Measurements from ENCODE around the gene SYT12.
"Not testable (repeated sequence)": the region's sequence is repeated elsewhere in the genome, so short reads cannot be mapped to it uniquely, and the experiment has no call there.

The SYT12 gene

GRCh38 chr11:67022961-67023956, at the start of gene SYT12:
Gene SYT12 (plus strand): TSS chr11:67023134. CDS start chr11:67030145, 7,011 bp downstream.
- peak in 1 of 2 donors; percentile 16 for DNase-seq

- DNase-seq, result no peak
Measured at GRCh38 chr11:66973956-66974580, 48.9 kb upstream of the SYT12 start.

- DNase-seq, result no peak
Measured at GRCh38 chr11:66974724-66975404, 48.1 kb upstream of the SYT12 start, which contains the start of gene C11orf86. Gene C11orf86 (plus strand): TSS chr11:66975304. CDS start chr11:66975363, 59 bp downstream.

- no peak for DNase-seq
Measured at GRCh38 chr11:66975405-66976027, 47.4 kb upstream of the SYT12 start.

- no peak for DNase-seq
Measured at GRCh38 chr11:66976028-66976467, 46.9 kb upstream of the SYT12 start.

GRCh38 chr11:66976925-66977324, 46.0 kb upstream of the SYT12 start:
- no peak for DNase-seq

GRCh38 chr11:66978229-66978628, 44.7 kb upstream of the SYT12 start:
- DNase-seq, result no peak

GRCh38 chr11:66978717-66979116, 44.2 kb upstream of the SYT12 start:
- DNase-seq, result no peak

- DNase-seq, result no peak
Measured at GRCh38 chr11:66979336-66979980, 43.5 kb upstream of the SYT12 start.

- no peak for DNase-seq
Measured at GRCh38 chr11:66981976-66982578, 40.9 kb upstream of the SYT12 start.

- no peak for DNase-seq
Measured at GRCh38 chr11:66983275-66983924, 39.5 kb upstream of the SYT12 start.

GRCh38 chr11:66985508-66986177, 37.3 kb upstream of the SYT12 start:
- DNase-seq, result no peak

- no peak for DNase-seq
Measured at GRCh38 chr11:66986178-66986545, 36.8 kb upstream of the SYT12 start.

- DNase-seq, result no peak
Measured at GRCh38 chr11:66987158-66987620, 35.7 kb upstream of the SYT12 start.

- DNase-seq, result no peak
Measured at GRCh38 chr11:66987924-66988637, 34.9 kb upstream of the SYT12 start.

- DNase-seq, result not testable (repeated sequence)
Measured at GRCh38 chr11:66988741-66989140, 34.2 kb upstream of the SYT12 start.

GRCh38 chr11:66989360-66989759, 33.6 kb upstream of the SYT12 start:
- not testable (repeated sequence) for DNase-seq

GRCh38 chr11:66992041-66992440, 30.9 kb upstream of the SYT12 start:
- DNase-seq, result no peak

GRCh38 chr11:66996609-66997273, 26.2 kb upstream of the SYT12 start:
- DNase-seq, result no peak

Measured in hippocampal formation (tissue), 2 donors.